ENCODE data around the gene BHLHA9.

The BHLHA9 gene

GRCh38 chr17:1280652-1281051 is 10.4 kb downstream of the BHLHA9 start:
- Histone ChIP-seq H3K36me3 (ENCODE audit: insufficient read depth, low read depth, low read length) (no peaks in the 10 kb centered on the region), H3K9me3 (ENCODE audit: insufficient read depth, low read depth, low read length) (no peaks in the 10 kb centered on the region), H3K27ac (ENCODE audit: low read length) (no peak overlapping the region), H3K9ac (ENCODE audit: low read depth, low read length) (no peak overlapping the region), H3K4me3 (ENCODE audit: low read length) (no peak overlapping the region), H3K27me3 (ENCODE audit: insufficient read depth, low read length) (no peaks in the 10 kb centered on the region), H3K4me1 (ENCODE audit: insufficient read depth, low read length) (no peaks in the 10 kb centered on the region)

- no peaks in the 10 kb centered on the region for H3K4me1 ChIP-seq (ENCODE audit: insufficient read depth, low read length)
- no peaks in the 10 kb centered on the region for H3K36me3 ChIP-seq (ENCODE audit: insufficient read depth, low read depth, low read length)
- no peak overlapping the region for H3K27ac ChIP-seq (ENCODE audit: low read length)
- no peaks in the 10 kb centered on the region; the same call in 1 of the 2 replicates for H3K9me3 ChIP-seq (ENCODE audit: insufficient read depth, low read depth, low read length)
- H3K27me3 ChIP-seq (ENCODE audit: insufficient read depth, low read length): no peaks in the 10 kb centered on the region
- H3K4me3 ChIP-seq (ENCODE audit: low read length): no peak overlapping the region
- H3K9ac ChIP-seq (ENCODE audit: low read depth, low read length): no peak overlapping the region
Measured at GRCh38 chr17:1286379-1287106, 16.3 kb downstream of the BHLHA9 start.

GRCh38 chr17:1289695-1290094 is 19.5 kb downstream of the BHLHA9 start:
- H3K4me3 ChIP-seq (ENCODE audit: low read length): no peak overlapping the region
- H3K9ac ChIP-seq (ENCODE audit: low read depth, low read length): no peak overlapping the region
- H3K27ac ChIP-seq (ENCODE audit: low read length): no peak overlapping the region
- no peaks in the 10 kb centered on the region; the same call in 1 of the 2 replicates for H3K9me3 ChIP-seq (ENCODE audit: insufficient read depth, low read depth, low read length)
- H3K27me3 ChIP-seq (ENCODE audit: insufficient read depth, low read length): no peaks in the 10 kb centered on the region
- H3K4me1 ChIP-seq (ENCODE audit: insufficient read depth, low read length): no peaks in the 10 kb centered on the region
- H3K36me3 ChIP-seq (ENCODE audit: insufficient read depth, low read depth, low read length): no peaks in the 10 kb centered on the region

- Histone ChIP-seq H3K4me1 (ENCODE audit: insufficient read depth, low read length) (no peaks in the 10 kb centered on the region), H3K9ac (ENCODE audit: low read depth, low read length) (no peak overlapping the region), H3K9me3 (ENCODE audit: insufficient read depth, low read depth, low read length) (no peaks in the 10 kb centered on the region; the same call in 1 of the 2 replicates), H3K36me3 (ENCODE audit: insufficient read depth, low read depth, low read length) (no peaks in the 10 kb centered on the region), H3K27ac (ENCODE audit: low read length) (no peak overlapping the region), H3K27me3 (ENCODE audit: insufficient read depth, low read length) (no peaks in the 10 kb centered on the region), H3K4me3 (ENCODE audit: low read length) (no peak overlapping the region)
Measured at GRCh38 chr17:1290676-1291075, 20.4 kb downstream of the BHLHA9 start.

- Histone ChIP-seq H3K27ac (ENCODE audit: low read length) (no peak overlapping the region), H3K4me1 (ENCODE audit: insufficient read depth, low read length) (peaks cover 4% of the 10 kb centered on the region; the same call in 1 of the 2 replicates), H3K4me3 (ENCODE audit: low read length) (no peak overlapping the region), H3K9ac (ENCODE audit: low read depth, low read length) (no peak overlapping the region), H3K9me3 (ENCODE audit: insufficient read depth, low read depth, low read length) (no peaks in the 10 kb centered on the region; the same call in 1 of the 2 replicates), H3K36me3 (ENCODE audit: insufficient read depth, low read depth, low read length) (no peaks in the 10 kb centered on the region), H3K27me3 (ENCODE audit: insufficient read depth, low read length) (peaks cover 12% of the 10 kb centered on the region)
Measured at GRCh38 chr17:1294157-1294717, 24.0 kb downstream of the BHLHA9 start.

GRCh38 chr17:1298606-1299005 is 28.4 kb downstream of the BHLHA9 start:
- Histone ChIP-seq H3K9ac (ENCODE audit: low read depth, low read length) (no peak overlapping the region), H3K4me3 (ENCODE audit: low read length) (0 out of 2 replicates have a peak overlapping the region, but pooled peaks have one; percentile 6), H3K27me3 (ENCODE audit: insufficient read depth, low read length) (peaks cover 12% of the 10 kb centered on the region), H3K4me1 (ENCODE audit: insufficient read depth, low read length) (peaks cover 4% of the 10 kb centered on the region; the same call in 1 of the 2 replicates), H3K27ac (ENCODE audit: low read length) (no peak overlapping the region), H3K9me3 (ENCODE audit: insufficient read depth, low read depth, low read length) (no peaks in the 10 kb centered on the region; the same call in 1 of the 2 replicates), H3K36me3 (ENCODE audit: insufficient read depth, low read depth, low read length) (no peaks in the 10 kb centered on the region)

- peaks cover 4% of the 10 kb centered on the region; the same call in 1 of the 2 replicates for H3K4me1 ChIP-seq (ENCODE audit: insufficient read depth, low read length)
- no peak overlapping the region for H3K4me3 ChIP-seq (ENCODE audit: low read length)
- no peak overlapping the region for H3K27ac ChIP-seq (ENCODE audit: low read length)
- no peaks in the 10 kb centered on the region for H3K36me3 ChIP-seq (ENCODE audit: insufficient read depth, low read depth, low read length)
- peaks cover 12% of the 10 kb centered on the region for H3K27me3 ChIP-seq (ENCODE audit: insufficient read depth, low read length)
- H3K9ac ChIP-seq (ENCODE audit: low read depth, low read length): no peak overlapping the region
- H3K9me3 ChIP-seq (ENCODE audit: insufficient read depth, low read depth, low read length): no peaks in the 10 kb centered on the region
Measured at GRCh38 chr17:1299552-1300370, 29.5 kb downstream of the BHLHA9 start.

GRCh38 chr17:1300371-1300905 is 30.2 kb downstream of the BHLHA9 start:
- Histone ChIP-seq H3K27ac (ENCODE audit: low read length) (no peak overlapping the region), H3K4me3 (ENCODE audit: low read length) (no peak overlapping the region), H3K9ac (ENCODE audit: low read depth, low read length) (no peak overlapping the region), H3K27me3 (ENCODE audit: insufficient read depth, low read length) (peaks cover 12% of the 10 kb centered on the region), H3K36me3 (ENCODE audit: insufficient read depth, low read depth, low read length) (no peaks in the 10 kb centered on the region), H3K4me1 (ENCODE audit: insufficient read depth, low read length) (peaks cover 4% of the 10 kb centered on the region; the same call in 1 of the 2 replicates), H3K9me3 (ENCODE audit: insufficient read depth, low read depth, low read length) (no peaks in the 10 kb centered on the region)

GRCh38 chr17:1301546-1301945 is 31.3 kb downstream of the BHLHA9 start:
- Histone ChIP-seq H3K9me3 (ENCODE audit: insufficient read depth, low read depth, low read length) (no peaks in the 10 kb centered on the region), H3K4me3 (ENCODE audit: low read length) (no peak overlapping the region), H3K4me1 (ENCODE audit: insufficient read depth, low read length) (peaks cover 4% of the 10 kb centered on the region; the same call in 1 of the 2 replicates), H3K36me3 (ENCODE audit: insufficient read depth, low read depth, low read length) (no peaks in the 10 kb centered on the region), H3K27me3 (ENCODE audit: insufficient read depth, low read length) (peaks cover 12% of the 10 kb centered on the region), H3K9ac (ENCODE audit: low read depth, low read length) (no peak overlapping the region), H3K27ac (ENCODE audit: low read length) (no peak overlapping the region)

- H3K36me3 ChIP-seq (ENCODE audit: insufficient read depth, low read depth, low read length): no peaks in the 10 kb centered on the region
- no peak overlapping the region for H3K4me3 ChIP-seq (ENCODE audit: low read length)
- no peak overlapping the region for H3K27ac ChIP-seq (ENCODE audit: low read length)
- H3K4me1 ChIP-seq (ENCODE audit: insufficient read depth, low read length): peaks cover 4% of the 10 kb centered on the region; the same call in 1 of the 2 replicates
- no peaks in the 10 kb centered on the region for H3K9me3 ChIP-seq (ENCODE audit: insufficient read depth, low read depth, low read length)
- no peak overlapping the region for H3K9ac ChIP-seq (ENCODE audit: low read depth, low read length)
- H3K27me3 ChIP-seq (ENCODE audit: insufficient read depth, low read length): peaks cover 10% of the 10 kb centered on the region
Measured at GRCh38 chr17:1302761-1303160, 32.5 kb downstream of the BHLHA9 start.

GRCh38 chr17:1304522-1304921 is 34.3 kb downstream of the BHLHA9 start:
- Histone ChIP-seq H3K9me3 (ENCODE audit: insufficient read depth, low read depth, low read length) (no peaks in the 10 kb centered on the region), H3K9ac (ENCODE audit: low read depth, low read length) (no peak overlapping the region), H3K27me3 (ENCODE audit: insufficient read depth, low read length) (no peaks in the 10 kb centered on the region; the same call in 1 of the 2 replicates), H3K36me3 (ENCODE audit: insufficient read depth, low read depth, low read length) (no peaks in the 10 kb centered on the region), H3K27ac (ENCODE audit: low read length) (no peak overlapping the region), H3K4me1 (ENCODE audit: insufficient read depth, low read length) (no peaks in the 10 kb centered on the region), H3K4me3 (ENCODE audit: low read length) (no peak overlapping the region)

All from iPS-20b (cell line).